NCI-H1048 (cell line): ENCODE results near the gene C2orf92.
"Not testable (repeated sequence)": the region's sequence is repeated elsewhere in the genome, so short reads cannot be mapped to it uniquely, and the experiment has no call there.

Experiments used
- DNase-seq: peaks from one replicate; lab custom pipeline; 2025; lab: John Stamatoyannopoulos, UW

C2orf92 gene

DNA sequence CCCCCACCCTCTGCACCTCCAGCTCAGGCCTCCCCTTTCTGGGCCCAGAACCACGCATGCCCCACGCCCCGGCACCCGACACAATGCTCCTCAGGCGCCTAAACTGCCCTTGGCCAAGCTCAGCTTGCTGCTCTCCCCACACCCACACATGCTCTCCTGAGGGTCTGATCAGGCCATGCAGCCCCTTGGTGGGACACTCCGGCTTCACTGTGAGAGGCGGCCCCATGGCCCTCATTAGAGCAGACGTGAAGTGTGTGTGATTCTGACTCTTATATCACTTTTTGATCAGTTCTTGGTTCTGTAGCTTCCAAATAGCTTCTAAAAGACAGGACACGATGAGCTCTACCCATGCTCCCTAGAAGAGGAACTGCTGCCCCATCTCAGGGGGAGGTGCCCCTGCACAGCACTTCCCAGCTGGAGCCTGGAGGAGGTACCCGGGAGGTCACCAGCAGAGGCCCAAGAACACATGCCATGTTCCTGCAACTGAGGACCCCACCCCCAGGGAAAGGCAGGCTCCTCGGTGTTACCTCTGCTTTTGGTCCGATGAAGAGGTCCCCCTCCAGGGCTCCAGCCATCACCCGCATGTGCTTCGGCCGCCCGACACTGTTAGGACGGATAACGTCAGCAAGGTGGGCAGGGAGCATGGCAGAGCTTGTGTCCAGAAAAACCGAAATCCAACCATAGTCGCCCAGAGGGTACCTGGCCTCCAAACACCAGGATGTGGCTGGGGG, 9.3 kb upstream of the C2orf92 start:
- DNase-seq, result no peak

DNA sequence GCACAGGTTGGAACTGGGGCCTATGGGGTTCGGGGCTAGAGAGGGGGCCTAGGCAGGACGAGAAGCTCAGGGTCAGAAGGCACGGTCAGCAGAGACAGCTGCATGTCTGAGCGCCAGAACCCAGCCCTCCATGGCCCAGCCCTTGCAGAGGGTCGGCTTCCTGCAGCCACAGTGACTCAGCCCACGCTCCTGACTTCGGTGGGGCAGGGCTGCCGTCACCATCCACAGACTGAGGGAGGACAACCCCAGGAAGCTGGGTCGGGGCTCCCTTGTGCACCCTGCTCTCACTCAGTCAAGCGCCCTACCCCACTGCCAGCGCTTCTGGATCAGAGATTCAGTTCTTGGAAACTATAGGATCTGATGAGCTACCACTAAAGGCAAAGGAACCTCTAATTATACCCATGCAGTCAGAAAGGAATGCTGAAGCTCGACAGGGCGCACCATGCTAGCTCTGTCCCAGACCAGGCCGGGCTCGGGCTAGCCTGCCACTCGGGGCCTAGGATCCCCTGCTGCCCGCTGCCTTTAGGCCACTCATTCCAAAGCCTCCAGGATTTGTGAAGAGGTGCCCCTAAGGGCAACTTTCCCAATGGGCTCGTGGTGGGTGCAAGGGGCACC, 8.6 kb upstream of the C2orf92 start:
- no peak for DNase-seq

DNA sequence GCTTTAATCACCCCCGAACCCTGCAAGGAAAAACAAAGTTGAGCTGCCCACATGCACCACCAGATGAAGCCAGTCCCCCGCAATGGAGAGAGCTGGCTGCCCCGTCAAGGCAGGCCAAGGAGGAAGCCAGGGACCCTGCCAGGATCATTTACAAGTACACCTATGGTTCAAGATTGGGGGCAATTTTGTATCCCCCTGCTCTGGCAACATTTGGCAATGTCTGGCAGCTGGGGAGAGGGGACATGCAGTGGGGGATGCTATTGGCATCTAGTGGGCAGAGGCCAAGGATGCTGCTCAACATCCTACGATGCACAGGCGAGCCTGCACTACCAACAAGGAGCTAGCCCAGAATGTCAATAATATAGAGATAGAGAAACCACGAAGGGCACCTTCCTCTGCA, 7.6 kb upstream of the C2orf92 start:
- no peak for DNase-seq

DNA sequence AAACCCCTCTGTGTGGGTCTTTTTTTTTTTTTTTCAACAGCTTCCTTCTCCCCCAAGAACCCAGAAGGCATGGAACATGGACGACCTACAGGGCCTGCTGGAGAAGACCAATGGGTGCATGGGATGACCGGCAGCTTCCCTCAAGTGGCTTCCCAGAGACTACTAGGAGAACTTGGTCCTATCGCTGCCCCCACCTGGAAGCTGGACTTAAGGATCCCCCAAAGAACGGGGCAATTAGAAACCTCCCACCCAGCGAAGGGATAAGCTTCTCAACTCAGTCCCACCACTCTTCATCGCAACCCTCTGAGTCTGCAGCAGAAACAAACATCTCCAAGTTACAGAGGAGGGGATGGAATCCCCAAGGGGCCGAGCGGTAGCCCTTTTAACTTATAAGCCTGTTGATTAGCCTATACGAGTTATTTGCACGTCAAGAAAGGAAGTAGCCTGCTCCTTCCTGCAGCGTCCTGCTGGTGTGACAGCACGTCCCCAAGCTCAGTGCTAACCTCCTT, 7.1 kb upstream of the C2orf92 start:
- no peak for DNase-seq

DNA sequence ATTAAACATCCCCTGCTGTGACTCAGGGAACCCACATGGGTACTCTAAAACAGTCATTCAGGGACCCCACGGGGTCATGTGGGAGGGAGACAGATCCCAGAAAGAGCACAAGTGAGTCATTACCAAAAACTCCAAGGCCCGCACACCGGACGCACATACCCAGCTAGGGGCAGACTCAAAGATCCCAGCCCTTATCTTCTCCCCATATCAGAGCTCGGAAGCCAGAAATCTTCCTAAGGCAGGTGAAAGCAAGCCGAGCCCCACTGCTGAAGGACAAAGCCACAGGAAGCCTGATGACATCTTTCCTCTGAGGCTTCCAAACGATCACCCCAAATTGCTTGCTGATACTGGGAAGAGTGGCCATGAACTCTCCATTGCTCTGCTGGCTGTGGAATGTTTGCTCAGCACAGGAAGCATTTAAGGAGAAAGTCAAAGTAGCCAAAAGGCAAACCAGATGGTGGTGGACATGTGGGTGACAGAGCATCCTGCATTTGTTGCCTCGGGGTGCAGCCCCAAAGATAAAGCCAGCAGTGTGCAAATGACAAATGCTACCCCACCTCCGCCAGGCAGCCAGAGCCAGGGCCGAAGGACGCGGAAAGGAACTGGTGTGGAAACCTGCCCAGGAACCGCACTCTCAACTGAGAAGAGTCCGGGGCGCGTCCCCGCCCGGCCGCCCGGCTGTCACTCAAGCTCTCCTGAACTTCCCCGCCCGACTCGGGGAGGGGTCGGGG, 6.5 kb upstream of the C2orf92 start:
- DNase-seq, result peak; percentile 13

DNA sequence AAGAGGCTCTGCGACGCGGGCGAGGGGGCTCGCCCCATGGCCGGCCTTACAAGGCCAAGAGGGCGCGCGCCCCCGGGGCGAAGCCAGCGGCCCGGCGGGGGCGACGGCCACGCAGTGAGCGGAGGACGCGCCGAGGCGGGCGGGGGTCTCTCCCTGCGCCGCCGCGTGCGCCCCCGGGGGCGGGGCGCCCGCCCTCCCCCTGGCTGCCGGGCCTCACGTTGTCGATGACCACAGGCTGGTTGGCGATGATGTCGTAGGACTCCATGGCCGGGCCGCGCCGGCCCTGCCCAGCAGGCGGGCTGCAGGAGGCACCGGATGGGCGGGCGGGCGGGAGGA, 5.9 kb upstream of the C2orf92 start:
- no peak for DNase-seq

DNA sequence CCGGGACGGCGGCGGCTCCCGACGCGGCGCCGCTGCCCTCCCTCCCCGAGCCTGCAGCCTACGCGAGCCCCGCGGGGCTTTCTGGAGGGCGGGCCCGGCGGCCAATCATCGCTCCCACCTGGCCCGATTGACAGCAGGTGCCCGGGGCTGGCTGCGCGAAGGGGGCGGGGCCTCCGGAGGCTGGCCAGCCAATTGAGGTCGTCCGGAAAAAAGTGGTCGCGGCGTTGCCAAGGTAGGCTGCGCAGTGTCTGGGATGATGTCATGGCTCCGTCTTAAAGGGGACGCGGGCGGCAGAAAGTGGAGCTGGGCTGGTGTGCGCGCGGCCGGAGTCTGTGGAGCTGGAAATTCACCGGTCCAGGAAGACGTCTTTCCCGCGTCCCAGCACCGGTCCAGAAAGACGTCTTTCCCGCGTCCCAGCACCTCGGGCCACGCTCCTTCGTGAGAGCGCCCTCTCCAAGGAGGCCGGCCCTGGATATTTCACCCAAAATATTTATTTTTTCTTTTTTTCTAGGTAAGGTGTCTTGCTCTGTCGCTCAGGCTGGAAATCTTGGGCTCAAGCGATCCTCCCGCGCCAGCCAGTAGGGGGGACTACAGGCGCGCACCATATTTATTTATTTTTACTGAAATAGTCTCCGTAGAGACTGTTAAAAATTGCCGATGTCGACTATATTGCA, 5.4 kb upstream of the C2orf92 start, which contains the start of gene ACTR1B:
ACTR1B (minus strand) TSS at position 83 of the 674 bp plus-strand sequence. CDS start 154 bp downstream, outside the sequence.
- peak; percentile 95 for DNase-seq

DNA sequence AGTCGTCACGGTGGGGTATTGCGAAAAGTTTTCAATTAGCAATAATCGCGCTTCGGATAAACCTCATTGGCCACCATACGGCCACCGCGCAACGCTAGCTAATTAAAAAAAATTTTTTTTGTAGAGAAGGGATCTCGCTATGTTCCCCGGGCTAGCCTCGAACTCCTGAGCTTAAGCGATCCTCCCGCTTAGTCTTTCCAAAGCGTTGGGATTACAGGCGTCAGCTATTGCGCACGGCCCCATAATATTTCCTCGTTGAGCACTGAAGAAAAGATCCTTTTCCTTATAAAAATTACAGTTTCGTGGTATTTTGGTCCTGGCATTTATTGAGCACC, 4.9 kb upstream of the C2orf92 start:
- no peak for DNase-seq

DNA sequence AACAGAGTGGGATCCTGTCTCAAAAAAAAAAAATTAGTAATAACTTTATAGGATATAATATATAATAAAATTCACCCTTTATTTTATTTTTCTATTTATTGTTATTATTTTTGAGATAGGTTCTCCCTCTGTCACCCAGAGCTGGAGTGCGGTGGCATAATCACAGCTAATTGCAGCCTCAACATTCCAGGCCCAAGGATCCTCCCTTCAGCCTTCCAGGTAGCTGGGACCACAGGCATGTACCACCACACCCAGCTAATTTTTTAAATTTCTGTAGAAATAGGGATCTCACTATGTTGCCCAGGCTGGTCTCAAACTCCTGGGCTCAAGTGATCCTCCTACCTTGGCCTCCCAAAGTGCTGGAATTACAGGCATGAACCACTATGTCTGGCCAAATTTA, 958 bp downstream of the C2orf92 start:
- DNase-seq, result no peak

DNA sequence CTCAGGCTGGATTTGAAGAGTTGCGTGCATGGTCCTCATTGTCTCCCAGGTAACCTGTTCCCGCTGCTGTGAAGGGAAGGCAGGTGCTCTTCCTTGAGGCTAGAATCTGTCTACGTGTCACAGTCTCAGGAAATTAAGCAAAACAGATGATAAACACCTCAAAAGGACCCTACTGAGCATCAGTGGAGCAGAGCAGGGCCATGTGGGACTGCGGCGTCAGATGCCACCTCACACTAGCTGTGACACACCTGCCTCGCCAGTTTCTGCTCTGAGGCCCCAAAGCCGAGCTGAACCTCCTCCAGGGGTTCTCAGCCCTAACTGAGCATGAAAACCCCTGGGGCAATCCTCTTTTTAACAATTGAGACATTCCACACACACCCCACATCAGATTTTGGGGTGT, 2.0 kb downstream of the C2orf92 start:
- no peak for DNase-seq

DNA sequence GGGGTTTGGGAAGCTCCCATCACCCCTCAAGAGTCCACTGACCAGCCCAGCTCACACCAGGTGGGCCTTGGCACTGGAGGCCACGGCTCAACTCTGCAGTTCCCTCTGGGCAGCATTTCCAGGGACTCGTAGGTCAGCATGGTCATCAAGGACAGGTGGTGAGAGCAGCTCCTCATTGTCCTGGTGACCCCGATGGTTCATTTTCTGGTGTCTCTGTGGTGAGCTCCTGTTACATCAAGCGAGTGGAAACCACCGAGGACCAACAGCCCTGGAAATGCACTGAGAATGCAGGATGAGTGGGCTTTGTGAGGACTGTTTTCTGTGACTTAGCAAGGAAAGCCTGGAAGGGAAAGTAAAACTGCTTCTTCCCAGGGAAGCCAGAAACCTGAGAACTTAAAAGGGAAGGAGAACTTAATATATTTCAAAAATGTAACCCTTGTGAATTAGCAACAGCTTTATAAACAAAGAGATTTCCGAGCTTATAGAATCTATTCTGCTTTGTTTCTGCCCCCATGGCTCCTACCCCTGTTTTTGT, 3.2 kb downstream of the C2orf92 start:
- DNase-seq, result not testable (repeated sequence)

DNA sequence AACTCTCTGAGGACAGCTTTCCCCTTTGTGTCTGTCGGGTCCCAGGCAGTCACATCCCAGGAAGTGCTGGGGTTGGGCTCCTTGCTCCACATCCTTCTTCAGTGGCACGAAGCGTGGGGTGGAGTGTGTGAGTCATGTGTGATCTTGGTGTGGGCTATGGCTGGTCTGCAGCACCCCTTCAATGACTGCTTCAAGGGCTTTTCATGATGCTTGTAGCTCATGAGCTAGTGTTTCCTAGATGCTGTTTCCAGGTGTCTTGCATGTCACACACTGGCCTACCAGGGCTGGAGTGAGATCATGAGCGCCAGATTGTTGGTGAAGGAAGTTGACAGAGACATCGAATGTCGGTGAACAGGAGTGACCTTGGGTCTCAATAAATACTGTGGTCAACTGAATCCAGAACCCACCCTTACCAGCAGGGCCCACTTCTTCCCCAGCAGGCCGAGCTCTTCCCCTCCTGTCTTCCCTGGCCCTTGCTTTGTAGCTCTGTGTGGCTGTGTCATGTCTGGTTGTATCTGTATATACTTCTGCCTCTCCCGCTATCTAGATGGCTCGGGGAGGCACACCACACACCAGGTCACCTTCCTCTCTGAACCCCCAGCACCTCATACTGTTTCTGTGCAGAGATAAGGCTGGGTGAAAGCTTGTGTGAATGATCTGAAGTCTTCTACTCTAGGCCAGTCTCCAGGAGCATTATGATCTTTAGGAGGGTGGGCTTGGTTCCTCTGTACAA, 3.8 kb downstream of the C2orf92 start:
- no peak for DNase-seq

DNA sequence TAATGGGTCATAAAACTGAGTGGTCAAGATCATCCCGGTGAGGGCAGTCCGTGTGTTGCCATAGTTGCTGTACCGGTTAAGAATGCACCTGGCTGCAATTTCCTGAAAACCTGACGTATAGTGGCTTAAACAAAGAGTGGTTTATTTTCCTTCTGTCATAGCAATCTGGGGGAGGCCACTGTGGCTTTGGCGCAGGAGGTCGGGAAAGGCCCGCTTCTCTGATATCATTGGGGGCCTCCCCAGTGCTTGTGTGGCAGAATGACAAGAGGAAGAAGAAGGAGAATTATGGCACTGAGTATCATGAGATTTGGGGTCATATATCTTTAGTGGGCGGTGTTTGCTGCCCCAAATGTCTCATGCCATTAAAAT, 4.4 kb downstream of the C2orf92 start:
- DNase-seq, result no peak

DNA sequence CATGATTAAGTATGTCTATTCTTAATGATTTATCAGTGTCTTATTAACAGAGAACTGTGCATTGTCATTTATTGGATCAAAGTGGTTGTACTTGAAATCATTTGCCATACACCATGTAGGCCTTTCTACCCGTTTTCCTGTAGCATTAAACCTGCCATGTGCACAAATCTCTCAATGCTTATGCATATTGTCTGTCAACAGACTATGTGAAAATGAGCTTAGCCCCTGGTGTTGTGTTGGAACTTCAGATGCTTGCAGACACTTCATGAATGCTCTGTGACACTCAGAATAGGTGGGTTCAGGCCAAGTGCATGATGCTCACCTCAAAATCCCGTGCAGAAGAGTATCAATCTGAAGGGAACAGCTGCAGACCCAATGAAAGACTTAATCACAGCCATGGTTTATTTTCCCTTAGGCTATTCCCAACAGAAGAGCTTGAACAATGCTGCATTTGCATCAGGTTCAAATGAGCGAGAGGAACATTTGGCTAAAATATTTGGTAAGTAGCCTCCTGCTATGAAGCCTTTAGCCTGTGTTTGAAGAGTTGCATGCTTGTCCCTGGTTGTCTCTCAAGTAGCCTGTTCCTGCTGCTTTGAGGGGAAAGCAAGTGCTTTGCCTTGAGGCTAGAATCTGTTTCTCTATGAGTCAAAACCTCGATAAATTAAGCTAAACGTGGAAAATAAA, 6.1 kb downstream of the C2orf92 start:
- DNase-seq, result no peak

DNA sequence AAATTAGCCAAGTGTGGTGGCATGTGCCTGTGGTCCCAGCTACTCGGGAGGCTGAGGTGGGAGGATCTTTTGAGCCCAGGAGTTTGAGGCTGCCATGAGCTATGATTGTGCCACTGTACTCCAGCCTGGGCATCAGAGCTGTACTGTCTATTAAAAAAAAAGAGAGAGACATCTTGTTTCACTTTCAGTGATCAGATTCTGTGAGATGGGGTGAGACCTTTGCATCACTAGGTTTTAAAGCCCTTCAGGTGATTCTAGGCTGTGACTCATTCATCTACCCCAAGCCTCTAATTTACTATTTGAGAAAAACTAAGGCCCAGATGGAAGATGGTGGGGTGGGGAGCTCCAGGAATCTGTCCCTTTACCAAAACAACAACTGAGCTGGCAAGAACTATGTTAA, 7.1 kb downstream of the C2orf92 start:
- no peak for DNase-seq

DNA sequence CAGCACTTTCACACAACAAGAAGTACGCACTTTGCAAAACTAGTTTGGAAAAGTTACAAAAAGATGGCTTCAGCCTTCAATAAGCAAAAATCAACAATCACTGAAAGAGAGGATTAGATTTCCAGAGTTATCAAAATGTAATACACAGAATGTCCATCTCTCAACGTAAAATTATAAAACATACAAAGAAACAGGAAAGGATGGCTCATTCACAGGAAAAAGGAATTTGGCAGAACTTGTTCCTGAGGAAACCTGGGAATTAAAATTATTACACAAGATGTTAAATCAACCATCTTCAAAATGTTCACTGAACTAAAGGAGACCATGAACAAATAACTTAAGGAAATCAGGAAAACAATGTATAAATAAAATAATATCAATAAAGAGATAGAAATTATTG, 8.0 kb downstream of the C2orf92 start:
- DNase-seq, result no peak

DNA sequence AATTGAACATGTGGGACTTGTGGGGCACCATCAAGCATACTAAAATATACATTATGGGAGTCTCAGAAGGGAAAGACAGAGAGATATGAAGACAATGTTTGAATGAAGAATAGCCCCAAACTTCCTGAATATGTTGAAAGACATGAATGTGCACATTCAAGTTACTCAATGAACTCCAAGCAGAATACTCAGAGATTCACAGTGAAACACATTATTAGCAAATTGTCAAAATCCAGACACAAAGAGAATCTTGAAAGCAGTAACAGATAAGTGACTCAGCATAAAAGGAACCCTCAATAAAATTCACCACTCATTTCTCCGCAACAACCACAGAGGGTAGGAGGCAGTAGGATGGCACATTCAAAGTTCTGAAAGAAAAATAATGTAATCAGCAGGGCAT, 8.8 kb downstream of the C2orf92 start:
- DNase-seq, result no peak

DNA sequence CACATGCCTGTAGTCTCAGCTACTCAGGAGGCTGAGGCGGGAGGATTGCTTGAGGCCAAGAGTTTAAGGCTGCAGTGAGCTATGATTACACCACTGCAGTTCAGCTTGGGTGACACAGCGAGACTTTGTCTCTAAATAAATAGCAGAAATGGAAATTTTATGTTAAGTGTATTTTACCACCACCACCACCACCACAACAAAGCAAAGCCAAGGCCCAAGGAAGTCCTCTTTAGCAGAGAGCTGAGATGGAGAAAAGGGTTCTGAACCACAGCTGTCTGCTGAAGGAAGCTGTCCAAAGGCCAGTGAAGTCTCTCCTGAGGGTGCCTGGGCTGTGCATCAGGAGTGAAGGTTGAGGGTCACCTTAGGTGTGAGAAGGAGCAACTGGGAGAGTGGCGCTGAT, 17.7 kb downstream of the C2orf92 start:
- DNase-seq, result not testable (repeated sequence)

DNA sequence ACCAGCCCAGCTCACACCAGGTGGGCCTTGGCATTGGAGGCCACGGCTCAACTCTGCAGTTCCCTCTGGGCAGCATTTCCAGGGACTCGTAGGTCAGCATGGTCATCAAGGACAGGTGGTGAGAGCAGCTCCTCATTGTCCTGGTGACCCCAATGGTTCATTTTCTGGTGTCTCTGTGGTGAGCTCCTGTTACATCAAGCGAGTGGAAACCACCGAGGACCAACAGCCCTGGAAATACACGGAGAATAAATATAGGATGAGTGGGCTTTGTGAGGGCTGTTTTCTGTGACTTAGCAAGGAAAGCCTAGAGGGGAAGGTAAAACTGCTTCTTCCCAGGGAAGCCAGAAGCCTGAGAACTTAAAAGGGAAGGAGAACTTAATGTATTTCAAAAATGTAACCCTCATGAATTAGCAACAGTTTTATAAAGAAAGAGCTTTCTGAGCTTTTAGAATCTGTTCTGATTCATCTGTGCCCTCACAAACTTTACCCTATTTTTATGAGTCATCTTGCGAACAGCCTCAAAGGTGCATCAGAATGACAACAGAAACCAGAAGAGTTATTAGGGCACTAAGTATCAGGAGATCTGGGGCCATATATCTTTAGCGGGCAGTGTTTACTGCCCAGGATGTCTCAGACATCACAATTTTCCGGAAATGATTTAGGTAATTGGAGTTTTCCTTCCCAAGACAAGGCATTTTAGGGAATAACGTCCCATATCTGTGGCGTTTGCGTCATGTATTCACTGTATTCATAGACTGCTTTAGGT, 18.7 kb downstream of the C2orf92 start:
- DNase-seq, result no peak

DNA sequence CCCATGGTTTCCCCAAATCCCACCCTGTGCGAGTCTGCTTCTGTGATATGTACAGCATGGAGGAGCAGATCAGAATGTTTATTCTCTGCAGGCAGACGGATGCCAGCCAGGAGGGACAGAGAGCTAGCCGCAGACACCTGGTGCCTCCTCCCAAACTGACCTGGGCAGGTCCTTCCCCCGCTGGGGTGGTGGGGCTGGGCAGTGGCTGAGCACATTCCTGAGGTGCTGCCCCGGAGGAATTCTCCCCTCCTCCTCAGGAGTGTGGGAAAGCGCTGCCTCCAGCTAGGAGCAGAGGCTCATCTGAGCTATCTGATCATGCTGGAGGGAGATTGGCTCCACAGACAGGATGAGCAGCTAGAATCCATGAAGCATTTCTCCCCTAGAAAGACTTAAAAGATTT, 21.7 kb downstream of the C2orf92 start:
- DNase-seq, result no peak
